Activated CD4-positive, alpha-beta T cell treated with anti-CD3 and anti-CD28 coated beads for 24 hours (primary cell): ENCODE results near the gene CSTPP1.
"Not testable (repeated sequence)": the region's sequence is repeated elsewhere in the genome, so short reads cannot be mapped to it uniquely, and the experiment has no call there.

Source experiments
- DNase-seq, 2 donors: peaks; one replicate each; pipeline ENCODE4 v3.0.0-alpha.2; 2020; ENCODE audit warnings: low read depth in 2 of 2

CSTPP1 gene

GRCh38 chr11:47044119-47044518 is 107.6 kb downstream of the CSTPP1 start:
- DNase-seq, result no peak

- no peak for DNase-seq
Observed at GRCh38 chr11:47047972-47048371, 111.4 kb downstream of the CSTPP1 start.

- DNase-seq, result no peak
Observed at GRCh38 chr11:47050284-47050683, 113.7 kb downstream of the CSTPP1 start.

GRCh38 chr11:47051217-47051616 is 114.7 kb downstream of the CSTPP1 start:
- DNase-seq, result no peak

GRCh38 chr11:47052165-47052564 is 115.6 kb downstream of the CSTPP1 start:
- no peak for DNase-seq

GRCh38 chr11:47052576-47052975 is 116.0 kb downstream of the CSTPP1 start:
- no peak for DNase-seq

GRCh38 chr11:47055534-47055933 is 119.0 kb downstream of the CSTPP1 start:
- DNase-seq, result no peak

- DNase-seq, result no peak
Observed at GRCh38 chr11:47056261-47056915, 119.8 kb downstream of the CSTPP1 start.

GRCh38 chr11:47057365-47057764 is 120.8 kb downstream of the CSTPP1 start:
- no peak for DNase-seq

GRCh38 chr11:47060807-47061206 is 124.2 kb downstream of the CSTPP1 start:
- DNase-seq, result no peak

- DNase-seq, result no peak
Observed at GRCh38 chr11:47061429-47062178, 125.0 kb downstream of the CSTPP1 start.

- no peak for DNase-seq
Observed at GRCh38 chr11:47062736-47063135, 126.2 kb downstream of the CSTPP1 start.

- DNase-seq, result no peak
Observed at GRCh38 chr11:47067401-47067800, 130.8 kb downstream of the CSTPP1 start.

- no peak for DNase-seq
Observed at GRCh38 chr11:47070769-47071168, 134.2 kb downstream of the CSTPP1 start.

GRCh38 chr11:47071341-47071740 is 134.8 kb downstream of the CSTPP1 start:
- DNase-seq, result no peak

GRCh38 chr11:47071791-47072261 is 135.3 kb downstream of the CSTPP1 start:
- no peak for DNase-seq

GRCh38 chr11:47078751-47079521 is 142.4 kb downstream of the CSTPP1 start:
- DNase-seq, result no peak

GRCh38 chr11:47080775-47081174 is 144.2 kb downstream of the CSTPP1 start:
- DNase-seq, result not testable (repeated sequence)

- DNase-seq, result no peak
Observed at GRCh38 chr11:47083913-47084312, 147.4 kb downstream of the CSTPP1 start.

- no peak for DNase-seq
Observed at GRCh38 chr11:47087801-47088200, 151.2 kb downstream of the CSTPP1 start.

- no peak for DNase-seq
Observed at GRCh38 chr11:47093541-47093940, 157.0 kb downstream of the CSTPP1 start.

GRCh38 chr11:47096871-47097270 is 160.3 kb downstream of the CSTPP1 start:
- not testable (repeated sequence) for DNase-seq
